Endothelial cell (in vitro differentiated cells): ENCODE data around the gene IQCE. TPM values are rescaled to one million over a fixed set of nuclear protein-coding genes. Genes with fewer than 3 reads are reported as not detected.

Experiments used
- DNase-seq: peaks from one replicate; pipeline ENCODE4 v3.0.0; 2021; ENCODE audit warnings: low spot score
- H3K27ac Mint-ChIP-seq: one replicate; pipeline ENCODE4 v1.8.0; 2021; ENCODE audit warnings: mixed read lengths, inconsistent platforms; ENCODE audit not compliant: unreplicated experiment
- H3K27me3 Mint-ChIP-seq: one replicate; pipeline ENCODE4 v1.8.0; 2021; ENCODE audit warnings: mild to moderate bottlenecking, moderate library complexity, mixed read lengths, inconsistent platforms; ENCODE audit not compliant: unreplicated experiment
- H3K36me3 Mint-ChIP-seq: one replicate; pipeline ENCODE4 v1.8.0; 2021; ENCODE audit warnings: mild to moderate bottlenecking, low read depth, mixed read lengths, inconsistent platforms; ENCODE audit not compliant: unreplicated experiment
- H3K4me1 Mint-ChIP-seq: one replicate; pipeline ENCODE4 v1.8.0; 2021; ENCODE audit warnings: mild to moderate bottlenecking, mixed read lengths, inconsistent platforms; ENCODE audit not compliant: unreplicated experiment
- H3K4me3 Mint-ChIP-seq: one replicate; pipeline ENCODE4 v1.8.0; 2021; ENCODE audit warnings: mild to moderate bottlenecking, mixed read lengths, inconsistent platforms; ENCODE audit not compliant: unreplicated experiment
- H3K9me3 Mint-ChIP-seq: one replicate; pipeline ENCODE4 v1.8.0; 2021; ENCODE audit warnings: mixed read lengths, inconsistent platforms; ENCODE audit not compliant: unreplicated experiment
- CTCF ChIP-seq: fragments of 200-600 bp; sonication (generic); IDR thresholded peaks from one replicate; pipeline ENCODE4 v1.5.0; 2021; ENCODE audit warnings: antibody characterized with exemption; ENCODE audit not compliant: unreplicated experiment
- total RNA-seq: library from RNA; stranded (reverse); fragmentation: NEBNext Ultra II Directional; extraction: Animal tissue kit (Norgen Biotek cat#: 25700); gene quantifications from one replicate; pipeline ENCODE4 v1.2.1, GENCODE V29; 2021; ENCODE audit not compliant: unreplicated experiment

Gene IQCE
- total RNA-seq, 1 donor from 2014 or later: 9.6 TPM

GRCh38 chr7:2651847-2652735, 93.3 kb downstream of the IQCE start:
- TF ChIP-seq CTCF: no peak
- DNase-seq: no peak
- H3K9me3 Mint-ChIP-seq: no peaks in the 10 kb centered on the region
- no peak overlapping the region for H3K27ac Mint-ChIP-seq
- peaks cover 1% of the 10 kb centered on the region for H3K4me1 Mint-ChIP-seq
- H3K36me3 Mint-ChIP-seq: peaks cover 16% of the 10 kb centered on the region
- peaks cover 4% of the 10 kb centered on the region for H3K27me3 Mint-ChIP-seq
- peak overlapping the region; percentile 47 for H3K4me3 Mint-ChIP-seq

- no peak for DNase-seq
- Mint-ChIP-seq H3K4me3 (no peak overlapping the region), H3K36me3 (peaks cover 20% of the 10 kb centered on the region), H3K4me1 (peaks cover 4% of the 10 kb centered on the region), H3K27me3 (peaks cover 7% of the 10 kb centered on the region), H3K9me3 (no peaks in the 10 kb centered on the region), H3K27ac (no peak overlapping the region)
- TF ChIP-seq CTCF: no peak
Observed at GRCh38 chr7:2652736-2653060, 93.9 kb downstream of the IQCE start.

- no peak for DNase-seq
- H3K36me3 Mint-ChIP-seq: peaks cover 20% of the 10 kb centered on the region
- no peak overlapping the region for H3K27ac Mint-ChIP-seq
- no peak for TF ChIP-seq CTCF
- H3K4me1 Mint-ChIP-seq: peaks cover 4% of the 10 kb centered on the region
- peaks cover 5% of the 10 kb centered on the region for H3K27me3 Mint-ChIP-seq
- H3K4me3 Mint-ChIP-seq: no peak overlapping the region
- no peaks in the 10 kb centered on the region for H3K9me3 Mint-ChIP-seq
Observed at GRCh38 chr7:2654059-2654458, 95.3 kb downstream of the IQCE start.

GRCh38 chr7:2655870-2656614, 97.3 kb downstream of the IQCE start:
- Mint-ChIP-seq H3K4me1 (peaks cover 4% of the 10 kb centered on the region), H3K9me3 (no peaks in the 10 kb centered on the region), H3K27ac (no peak overlapping the region), H3K36me3 (peaks cover 12% of the 10 kb centered on the region), H3K27me3 (peaks cover 7% of the 10 kb centered on the region), H3K4me3 (no peak overlapping the region)
- no peak for TF ChIP-seq CTCF
- DNase-seq: no peak

- Mint-ChIP-seq H3K27ac (peak overlapping the region; percentile 6), H3K27me3 (peaks cover 7% of the 10 kb centered on the region), H3K9me3 (no peaks in the 10 kb centered on the region), H3K4me1 (peaks cover 4% of the 10 kb centered on the region), H3K4me3 (peak overlapping the region; percentile 76), H3K36me3 (peaks cover 8% of the 10 kb centered on the region)
- no peak for TF ChIP-seq CTCF
- no peak for DNase-seq
Observed at GRCh38 chr7:2657208-2657607, 98.4 kb downstream of the IQCE start.
